HG02943 (cell line): ENCODE measurements around the gene HYAL2.
"Not testable (repeated sequence)": the region's sequence is repeated elsewhere in the genome, so short reads cannot be mapped to it uniquely, and the experiment has no call there.

Source experiments
- ATAC-seq: cut with Tn5 transposase; IDR thresholded peaks from one replicate; pipeline ENCODE4 v1.9.1; 2021; ENCODE audit warnings: mild to moderate bottlenecking, low read depth, moderate library complexity; ENCODE audit not compliant: unreplicated experiment

HYAL2 gene

DNA sequence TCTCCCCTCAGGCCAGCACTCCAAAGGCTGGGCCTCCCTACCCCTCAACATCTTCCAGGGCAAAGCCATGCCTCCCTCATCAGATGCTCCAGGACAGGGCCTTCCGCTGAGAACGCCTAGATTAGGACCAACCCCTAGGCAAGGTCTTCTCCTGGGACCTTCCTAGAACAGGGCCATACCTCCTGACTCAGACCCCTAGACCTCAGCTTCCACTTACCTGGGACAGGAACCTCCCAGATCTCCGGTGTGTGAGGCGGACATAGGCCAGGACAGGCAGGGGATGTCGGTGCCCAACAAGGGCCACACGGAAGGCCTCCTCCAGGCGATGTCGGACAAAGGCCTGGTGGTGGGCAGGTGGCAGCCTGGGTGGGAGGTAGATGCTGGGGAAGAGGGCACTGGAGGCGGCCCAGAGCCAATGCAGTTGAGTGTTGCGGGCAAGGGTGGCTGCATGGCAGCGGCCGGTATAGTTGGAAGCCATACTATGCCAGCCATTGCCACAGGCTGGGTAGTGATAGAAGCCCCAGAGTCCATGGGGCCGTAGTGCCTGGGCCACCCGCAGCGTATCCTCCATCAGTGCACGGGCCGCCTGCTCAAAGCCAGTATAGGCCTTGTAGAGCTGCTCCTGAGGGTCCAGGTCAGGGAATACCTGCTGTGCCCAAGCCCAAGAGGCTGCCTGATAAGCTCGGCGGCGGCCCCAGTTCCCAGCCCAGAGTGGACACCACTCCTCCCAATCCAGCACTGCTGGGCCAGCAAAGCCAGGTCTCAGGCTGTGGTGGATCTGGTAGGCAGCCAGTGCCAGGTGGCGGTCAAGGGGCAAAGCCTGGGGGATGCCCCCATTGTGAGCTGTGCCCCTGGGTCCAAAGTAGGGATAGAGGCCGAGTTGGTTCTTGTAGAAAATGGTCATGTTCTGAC is 27.8 kb downstream of the HYAL2 start:
- no peak for ATAC-seq

DNA sequence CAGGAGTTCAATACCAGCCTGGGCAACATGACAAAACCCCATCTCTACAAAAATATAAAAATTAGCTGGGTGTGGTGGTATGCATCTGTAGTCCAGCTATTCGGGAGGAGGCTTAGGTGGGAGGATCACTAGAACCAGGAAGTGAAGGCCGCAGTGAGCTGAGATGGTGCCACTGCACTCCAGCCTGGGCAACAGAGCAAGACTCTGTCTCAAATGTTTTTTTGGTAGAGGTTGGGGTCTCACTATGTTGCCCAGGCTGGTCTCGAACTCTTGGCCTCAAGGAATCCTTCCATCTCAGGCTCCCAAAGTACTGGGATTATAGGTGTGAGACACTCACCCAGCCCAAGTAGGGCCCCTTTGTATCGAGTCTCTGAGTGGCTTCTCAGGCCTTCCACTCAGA is 28.5 kb downstream of the HYAL2 start:
- no peak for ATAC-seq

DNA sequence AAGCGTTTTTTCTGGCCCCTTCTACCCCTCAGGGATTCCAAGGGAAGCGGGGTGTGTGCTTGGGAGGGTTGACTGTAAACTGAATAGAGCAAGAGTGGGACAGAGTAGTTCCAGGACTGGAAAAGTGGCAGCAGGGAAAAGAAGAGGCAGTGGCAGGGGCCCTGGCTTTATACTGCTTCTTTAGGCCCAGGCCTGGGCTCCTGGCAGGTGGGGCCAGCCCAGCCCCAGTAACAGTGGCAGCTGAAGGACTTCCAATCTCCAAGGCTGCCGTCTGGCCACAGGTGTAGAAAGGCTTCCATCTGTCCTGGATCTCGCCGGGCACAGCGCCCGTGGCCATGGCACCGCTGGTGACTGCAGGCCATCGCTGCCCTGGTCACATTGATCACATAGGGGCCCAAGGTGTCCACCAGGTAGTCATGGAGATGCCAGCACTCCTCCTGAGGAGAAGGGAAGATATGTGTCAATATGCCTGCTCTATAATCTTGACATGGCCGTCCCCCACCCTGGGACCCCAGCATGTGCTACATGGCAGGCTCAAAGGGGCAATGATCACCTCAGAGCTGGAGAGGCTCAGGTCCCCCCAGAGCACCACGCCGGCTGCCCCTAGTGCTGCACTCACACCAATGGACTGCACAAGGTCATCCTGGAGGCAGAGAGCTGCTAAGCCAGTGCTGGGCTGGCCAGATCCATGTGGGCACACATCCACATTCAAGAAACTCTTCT is 29.3 kb downstream of the HYAL2 start:
- no peak for ATAC-seq

DNA sequence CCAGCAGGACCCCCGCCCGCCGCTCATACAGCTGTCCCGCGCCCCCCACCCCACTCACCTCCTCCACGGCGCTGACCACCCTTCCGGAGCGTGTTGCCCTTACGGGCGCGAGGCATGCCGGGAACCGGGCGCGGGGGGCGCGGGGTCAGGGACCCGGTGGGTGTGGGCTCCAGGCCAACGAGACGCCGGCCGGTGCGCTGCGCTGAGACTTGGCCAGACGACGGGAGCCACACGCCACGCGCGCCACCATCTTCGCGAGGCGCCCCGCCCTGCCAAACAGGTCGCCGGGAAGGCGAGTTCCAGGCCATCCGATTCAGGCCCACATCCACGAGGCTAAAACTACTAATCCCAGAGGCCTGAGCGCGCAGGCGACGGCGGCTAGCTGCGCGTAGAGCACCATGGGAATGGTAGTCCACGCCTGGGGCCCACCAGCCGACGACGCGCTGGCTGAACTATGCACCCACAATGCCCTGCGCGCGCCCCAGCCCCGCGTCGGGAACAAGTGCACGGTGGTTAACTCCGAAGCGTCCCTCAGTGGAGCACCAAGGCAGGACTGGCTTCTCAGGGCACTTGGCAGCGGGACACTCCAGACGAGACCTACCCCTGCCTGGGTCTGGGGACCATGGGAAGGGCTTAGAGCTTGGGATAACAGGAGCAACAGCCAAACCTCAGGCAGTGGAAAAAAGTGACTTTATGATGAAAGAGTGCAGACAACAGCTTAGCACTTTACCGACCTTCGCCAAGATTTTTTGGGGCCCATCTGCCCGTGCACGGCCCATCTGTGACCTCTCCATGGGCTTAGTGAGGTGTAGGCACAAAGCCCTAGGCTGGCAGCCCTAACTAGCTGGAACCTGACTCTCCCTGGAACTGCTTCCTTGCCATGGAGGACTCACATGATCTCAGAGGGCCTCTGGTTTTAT is 30.1 kb downstream of the HYAL2 start, which contains the start of gene IFRD2:
IFRD2 (minus strand) TSS at position 271 of the 920 bp plus-strand sequence; CDS start at position 116, 155 bp downstream.
- ATAC-seq, result peak; percentile 87

DNA sequence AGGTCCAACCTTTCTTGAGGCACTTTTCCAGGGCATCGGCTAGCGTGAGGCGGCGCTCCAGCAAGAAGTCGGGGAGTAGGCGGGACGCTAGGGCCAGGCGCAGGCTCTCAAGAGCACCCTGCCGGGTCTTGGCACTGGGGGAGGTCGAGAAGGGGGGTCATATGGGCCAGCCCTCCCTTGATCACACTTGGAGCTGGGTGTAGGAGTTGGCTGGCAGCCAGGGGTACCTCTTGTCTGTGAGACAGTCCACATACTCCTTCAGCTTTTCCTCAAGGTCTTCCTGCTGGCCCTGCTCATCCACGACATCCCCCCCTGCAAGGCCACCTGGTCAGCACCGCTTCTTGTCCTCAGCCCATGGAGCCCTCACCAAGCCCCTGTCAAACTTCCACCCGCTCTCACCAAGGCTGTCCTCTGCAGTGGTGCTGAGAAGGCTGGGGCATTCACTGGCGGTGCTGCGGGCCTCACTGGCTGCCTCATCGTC is 32.3 kb downstream of the HYAL2 start:
- ATAC-seq, result no peak

DNA sequence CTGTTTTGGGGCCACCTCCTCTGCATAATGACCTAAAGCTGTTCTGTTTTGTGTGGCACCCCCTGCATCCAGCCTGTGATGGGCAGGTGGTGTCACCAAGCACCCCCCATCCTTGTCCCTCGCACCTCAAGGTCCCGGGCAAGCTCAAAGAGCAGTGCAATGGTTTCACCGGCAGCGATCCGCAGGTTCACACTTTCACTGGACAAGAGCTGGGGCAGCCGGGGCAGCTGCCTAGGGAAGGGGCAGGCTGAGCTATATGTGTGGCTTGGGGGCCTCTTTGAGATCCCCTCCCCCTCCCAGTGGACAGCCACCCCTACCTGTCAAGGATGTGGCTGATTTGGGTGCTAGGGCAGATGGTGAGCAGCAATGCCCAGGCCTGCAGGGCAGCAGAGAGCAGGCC is 33.4 kb downstream of the HYAL2 start:
- ATAC-seq, result no peak

DNA sequence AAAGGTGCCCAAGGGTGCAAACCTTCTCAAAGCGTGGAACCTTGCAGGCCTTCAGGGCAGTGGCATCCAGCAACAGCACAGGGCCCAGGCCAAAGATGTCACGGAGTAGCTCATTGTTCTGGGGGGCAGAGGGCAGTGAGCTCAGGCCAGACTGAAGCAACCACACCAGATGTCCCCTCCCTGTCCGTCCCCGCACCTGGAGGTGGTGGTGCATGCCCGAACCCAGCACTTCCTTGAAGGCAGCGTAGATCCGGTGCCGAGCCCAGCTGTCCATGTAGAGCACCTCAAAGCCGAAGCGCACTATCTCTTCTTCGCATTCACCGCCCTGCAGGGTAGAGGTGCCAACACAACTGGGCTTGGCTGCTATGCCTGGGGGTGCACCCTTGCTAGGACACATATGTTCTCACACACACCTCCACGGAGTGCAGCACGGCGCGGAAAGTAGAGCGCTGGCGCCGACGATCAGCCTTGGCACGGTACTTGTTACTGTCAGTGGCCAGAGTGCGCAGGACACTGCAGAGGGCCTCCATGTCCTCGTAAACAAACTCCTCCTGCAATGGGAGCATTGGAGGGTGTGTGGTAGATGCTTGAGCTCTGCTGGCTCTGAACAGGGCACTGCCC is 34.0 kb downstream of the HYAL2 start:
- no peak for ATAC-seq

DNA sequence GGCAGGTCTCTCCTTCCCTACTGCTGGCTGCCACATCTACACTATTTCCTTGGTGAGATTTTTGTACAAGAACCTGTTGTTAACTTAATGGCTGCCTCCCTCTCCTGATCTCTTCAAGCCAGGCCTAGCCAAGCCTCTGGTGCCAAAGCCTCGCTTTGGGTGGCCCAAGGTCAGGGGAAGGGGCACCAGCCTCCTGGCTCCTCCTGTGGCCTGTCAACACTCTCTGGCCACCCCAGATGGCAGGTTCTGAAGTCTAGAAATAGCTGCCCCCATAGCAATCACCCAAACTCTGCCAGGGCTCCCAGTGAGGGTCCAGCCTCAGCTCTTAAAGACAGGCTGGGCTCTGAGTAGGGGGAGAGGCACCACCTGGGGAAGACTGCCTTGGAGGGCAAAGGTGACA is 35.3 kb downstream of the HYAL2 start:
- ATAC-seq, result no peak

DNA sequence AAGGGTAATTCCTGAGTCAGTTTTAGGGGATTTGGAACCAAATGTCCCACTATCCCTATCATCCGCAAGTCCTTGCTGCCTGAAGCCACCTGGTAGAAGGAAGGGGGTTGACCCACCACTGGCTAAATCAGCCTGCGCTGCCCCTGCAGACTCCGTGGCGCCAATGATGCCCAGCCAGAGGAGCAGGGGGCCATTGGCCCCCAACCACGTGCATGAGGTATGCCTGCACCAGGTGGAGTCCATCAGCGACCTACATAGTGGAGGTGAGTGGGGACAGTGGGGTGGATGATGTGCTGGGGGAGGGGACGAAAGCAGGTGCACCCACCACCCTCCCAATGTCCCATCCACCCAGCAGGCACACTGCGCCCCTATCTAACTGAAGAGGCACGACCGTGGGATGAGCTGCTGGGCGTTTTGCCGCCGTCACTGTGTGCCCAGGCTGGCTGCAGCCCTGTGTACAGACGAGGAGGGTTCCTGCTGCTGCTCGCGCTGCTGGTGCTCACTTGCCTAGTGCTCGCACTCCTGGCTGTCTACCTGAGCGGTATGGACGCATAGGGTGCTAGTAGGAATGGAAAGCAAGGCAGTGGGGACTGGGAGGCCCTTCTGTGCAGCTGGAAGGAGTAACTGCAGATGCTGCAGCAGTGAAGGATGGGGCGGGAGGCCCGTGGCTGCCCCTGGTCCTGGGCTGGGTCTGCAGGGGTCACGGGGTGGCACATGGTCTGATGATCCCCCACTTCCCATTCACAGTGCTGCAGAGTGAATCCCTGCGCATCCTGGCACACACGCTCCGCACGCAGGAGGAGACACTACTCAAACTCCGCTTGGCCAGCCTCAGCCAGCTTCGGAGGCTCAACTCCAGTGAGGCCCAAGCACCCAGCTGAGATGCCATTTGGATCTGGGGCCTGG is 36.0 kb downstream of the HYAL2 start:
- no peak for ATAC-seq

DNA sequence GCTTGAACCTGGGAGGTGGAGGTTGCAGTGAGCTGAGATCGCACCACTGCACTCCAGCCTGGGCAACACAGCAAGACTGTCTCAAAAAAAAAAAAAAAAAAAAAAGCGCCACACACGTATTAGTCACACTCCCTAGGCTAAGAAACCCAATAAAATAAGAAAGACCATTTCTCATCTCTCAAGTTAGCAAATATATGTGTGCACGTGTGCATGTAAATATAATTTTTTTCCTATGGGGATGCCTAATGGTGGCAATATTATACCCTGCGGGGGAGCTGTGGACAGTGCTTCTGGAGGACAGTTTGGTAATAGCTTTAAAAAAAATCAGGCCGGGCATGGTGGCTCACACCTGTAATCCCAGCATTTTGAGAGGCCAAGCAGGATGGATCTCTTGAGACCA is 38.4 kb downstream of the HYAL2 start:
- ATAC-seq, result not testable (repeated sequence)

DNA sequence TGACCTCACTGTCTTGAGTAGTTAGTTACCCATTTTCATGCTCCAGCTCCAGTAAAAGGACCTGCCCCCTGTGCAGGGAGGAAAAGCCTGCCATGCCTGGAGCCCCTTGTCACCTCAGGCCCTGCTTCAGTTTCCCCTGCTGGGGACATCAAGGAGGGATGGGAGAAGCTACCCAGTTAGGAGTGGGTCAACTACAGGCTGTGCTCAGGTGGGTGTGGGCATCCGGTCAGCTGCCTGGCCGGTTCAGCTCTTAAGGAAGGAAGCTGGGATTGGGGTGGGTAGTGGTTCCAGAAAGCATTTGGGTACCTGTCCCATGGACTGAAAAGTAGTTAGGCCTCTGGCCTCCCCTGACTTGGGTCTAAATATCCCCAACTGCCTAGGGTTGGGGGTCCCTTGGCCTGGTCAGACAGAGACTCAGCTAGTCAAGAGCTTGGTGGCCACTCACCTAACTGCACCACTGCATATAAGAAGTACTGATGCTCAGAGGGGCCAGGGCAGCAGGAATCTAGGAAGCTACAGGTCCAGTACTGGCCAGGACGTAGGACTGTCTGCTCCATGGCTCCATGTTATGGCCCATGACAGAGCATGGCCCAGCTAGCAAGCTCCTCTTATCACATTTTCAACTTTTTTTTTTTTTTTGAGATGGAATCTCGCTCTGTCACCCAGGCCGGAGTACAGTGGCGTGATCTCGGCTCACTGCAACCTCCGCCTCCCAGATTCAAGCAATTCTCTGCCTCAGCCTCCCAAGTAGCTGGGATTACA is 43.1 kb downstream of the HYAL2 start:
- ATAC-seq, result no peak

DNA sequence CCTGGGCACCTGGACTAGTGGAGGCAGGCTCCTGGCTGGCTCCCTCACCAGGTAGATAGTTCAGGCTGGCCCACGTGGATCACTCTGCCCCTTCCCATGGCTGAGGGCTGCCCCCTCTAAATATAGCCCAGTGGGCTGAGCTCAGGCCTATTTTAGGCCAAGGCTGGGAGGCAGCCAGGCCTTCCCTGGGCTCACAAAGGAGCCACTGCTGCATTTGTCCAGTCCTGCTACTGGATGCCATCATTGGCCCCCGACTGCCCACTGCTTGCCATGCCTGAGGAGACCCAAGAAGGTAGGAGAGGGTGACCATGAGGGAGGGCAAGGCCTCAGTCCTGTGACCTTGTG is 43.7 kb downstream of the HYAL2 start, which contains the start of gene LSMEM2:
LSMEM2 (plus strand) TSS at position 208 of the 345 bp plus-strand sequence; CDS start at position 235, 27 bp downstream.
- ATAC-seq, result no peak

DNA sequence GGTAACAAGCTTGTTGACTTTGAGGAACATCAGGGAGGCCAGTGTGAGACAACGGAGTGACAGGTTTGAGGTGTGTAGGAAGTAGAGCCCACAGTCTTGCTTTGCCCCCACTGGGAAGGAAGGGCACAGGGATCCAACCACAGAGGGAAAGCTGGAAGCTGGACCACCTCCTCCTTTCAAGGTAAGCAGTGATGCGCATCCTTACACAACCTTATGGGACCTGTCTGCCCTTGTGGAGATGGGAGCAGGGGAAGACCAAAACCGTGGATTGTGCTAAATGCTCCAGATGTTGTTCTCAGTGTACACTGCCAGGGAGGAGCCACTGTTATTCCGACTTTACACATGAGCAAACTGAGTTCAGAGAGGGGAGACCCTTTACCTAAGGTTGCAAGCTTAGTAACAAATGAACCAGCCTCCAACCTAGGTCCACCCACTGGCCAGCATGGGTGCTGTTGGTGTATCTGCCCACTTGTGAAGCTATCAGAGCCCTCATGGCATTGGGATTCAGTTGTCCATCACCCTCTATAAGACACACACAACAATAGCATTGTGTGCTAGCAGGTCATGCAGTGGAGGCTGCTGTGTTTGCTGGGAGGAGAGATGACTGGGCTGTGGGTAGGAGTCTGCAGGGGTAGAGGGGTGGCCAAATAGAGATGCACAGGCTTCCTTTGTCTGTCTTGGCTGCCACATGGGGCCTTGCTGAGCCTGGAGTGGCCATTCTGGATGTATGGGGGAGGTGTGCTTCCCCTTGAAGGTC is 44.2 kb downstream of the HYAL2 start:
- ATAC-seq, result no peak

DNA sequence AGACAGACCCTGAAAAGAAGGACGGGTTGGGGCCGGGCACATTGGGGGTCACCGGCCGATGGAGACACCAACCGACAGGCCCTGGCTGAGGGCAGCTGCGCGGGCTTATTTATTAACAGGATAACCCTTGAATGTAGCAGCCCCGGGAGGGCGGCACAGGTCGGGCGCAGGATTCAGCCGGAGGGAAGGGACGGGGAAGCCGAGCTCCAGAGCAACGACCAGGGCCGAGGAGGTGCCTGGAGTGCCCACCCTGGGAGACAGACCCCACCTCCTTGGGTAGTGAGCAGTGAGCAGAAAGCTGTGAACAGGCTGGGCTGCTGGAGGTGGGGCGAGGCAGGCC is 45.8 kb downstream of the HYAL2 start:
- no peak for ATAC-seq

DNA sequence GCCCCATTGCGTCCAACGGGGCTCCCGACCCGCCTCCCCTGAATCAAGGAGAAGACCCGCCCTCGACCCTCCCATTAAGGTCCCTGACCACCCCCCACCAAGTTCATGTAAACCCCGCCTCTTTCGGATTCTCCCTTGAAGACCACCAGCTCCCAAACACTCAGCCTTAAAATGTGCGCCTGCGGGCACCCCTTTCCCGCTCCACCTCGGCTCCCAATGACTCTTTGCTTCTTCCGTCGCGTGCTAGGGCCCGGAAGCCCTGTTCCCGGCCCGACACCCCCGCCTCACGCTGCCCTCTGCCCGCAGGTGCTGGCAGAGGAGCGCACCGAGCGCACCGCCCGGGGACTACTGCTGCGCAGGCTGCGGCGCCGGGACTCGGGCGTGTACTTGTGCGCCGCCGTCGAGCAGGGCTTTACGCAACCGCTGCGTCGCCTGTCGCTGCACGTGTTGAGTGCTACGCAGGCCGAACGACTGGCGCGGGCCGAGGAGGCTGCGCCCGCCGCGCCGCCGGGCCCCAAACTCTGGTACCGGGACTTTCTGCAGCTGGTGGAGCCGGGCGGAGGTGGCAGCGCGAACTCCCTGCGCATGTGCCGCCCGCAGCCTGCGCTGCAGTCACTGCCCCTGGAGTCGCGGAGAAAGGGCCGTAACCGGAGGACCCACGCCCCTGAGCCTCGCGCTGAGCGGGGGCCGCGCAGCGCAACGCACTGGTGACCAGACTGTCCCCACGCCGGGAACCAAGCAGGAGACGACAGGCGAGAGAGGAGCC is 46.4 kb downstream of the HYAL2 start:
- no peak for ATAC-seq

DNA sequence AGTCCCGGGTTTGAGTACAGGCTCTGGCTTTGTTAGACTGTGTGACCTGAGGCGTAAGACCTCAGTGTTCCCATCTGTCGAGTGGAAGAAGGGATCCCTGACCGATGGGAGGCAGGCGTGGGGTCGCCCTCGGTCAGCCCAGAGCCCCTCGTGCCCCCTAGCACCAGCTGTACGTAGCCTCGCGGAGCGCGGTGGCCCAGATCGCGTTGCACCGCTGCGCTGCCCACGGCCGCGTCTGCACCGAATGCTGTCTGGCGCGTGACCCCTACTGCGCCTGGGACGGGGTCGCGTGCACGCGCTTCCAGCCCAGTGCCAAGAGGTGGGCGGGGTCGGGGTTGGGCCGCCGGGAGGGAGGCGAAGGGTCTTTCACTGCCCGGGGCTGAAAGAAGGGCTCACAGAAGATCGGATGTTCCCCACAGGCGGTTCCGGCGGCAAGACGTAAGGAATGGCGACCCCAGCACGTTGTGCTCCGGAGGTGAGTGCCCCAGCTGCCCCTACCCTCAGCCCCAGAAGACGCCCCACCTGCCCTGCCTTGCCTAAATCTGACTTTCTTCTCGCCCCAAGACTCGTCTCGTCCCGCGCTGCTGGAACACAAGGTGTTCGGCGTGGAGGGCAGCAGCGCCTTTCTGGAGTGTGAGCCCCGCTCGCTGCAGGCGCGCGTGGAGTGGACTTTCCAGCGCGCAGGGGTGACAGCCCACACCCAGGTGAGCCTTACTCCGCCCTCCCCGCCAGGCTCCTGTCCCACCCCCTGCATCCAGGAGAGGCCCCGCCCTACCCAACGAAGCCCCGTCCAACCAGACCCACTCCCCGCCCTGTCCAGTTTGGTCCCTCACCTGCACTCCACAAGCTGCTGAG is 47.2 kb downstream of the HYAL2 start:
- ATAC-seq, result no peak
